WI38 (cell line): ENCODE data around the gene FANCD2OS.
"Not testable (repeated sequence)": the region's sequence is repeated elsewhere in the genome, so short reads cannot be mapped to it uniquely, and the experiment has no call there.

Source experiments
- H3K4me3 ChIP-seq: 2 replicates; pipeline ENCODE4 v1.5.1; 2011; ENCODE audit warnings: low read depth, mild to moderate bottlenecking, control low read depth, low read length
- TF ChIP-seq, protein P1 (sequence below): IDR thresholded peaks from 2 replicates; pipeline ENCODE4 v1.5.1; 2012; ENCODE audit warnings: low read depth, mild to moderate bottlenecking, control low read depth, low read length

FANCD2OS gene

DNA sequence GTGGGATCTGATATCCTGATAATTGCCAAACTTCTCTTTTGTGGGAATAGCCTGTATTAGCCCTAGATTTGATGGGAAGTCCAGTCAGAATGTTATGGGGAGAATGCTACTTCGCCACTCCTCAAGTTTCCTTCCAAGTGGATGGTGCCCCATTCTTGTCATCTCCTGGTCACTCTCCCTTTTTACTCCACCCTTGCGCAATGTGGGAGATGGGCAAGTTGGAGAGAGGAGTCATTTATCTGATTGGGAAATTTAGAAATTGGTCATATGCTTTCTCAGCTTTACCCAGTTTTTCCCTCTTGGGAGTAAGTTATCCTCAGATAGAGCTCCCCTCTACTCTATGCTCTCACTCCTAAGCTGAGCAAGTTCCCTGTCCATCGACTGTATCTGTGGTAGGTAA lies 14.4 kb downstream of the FANCD2OS start:
- no peak overlapping the region for H3K4me3 ChIP-seq
- TF ChIP-seq, protein P1, sequence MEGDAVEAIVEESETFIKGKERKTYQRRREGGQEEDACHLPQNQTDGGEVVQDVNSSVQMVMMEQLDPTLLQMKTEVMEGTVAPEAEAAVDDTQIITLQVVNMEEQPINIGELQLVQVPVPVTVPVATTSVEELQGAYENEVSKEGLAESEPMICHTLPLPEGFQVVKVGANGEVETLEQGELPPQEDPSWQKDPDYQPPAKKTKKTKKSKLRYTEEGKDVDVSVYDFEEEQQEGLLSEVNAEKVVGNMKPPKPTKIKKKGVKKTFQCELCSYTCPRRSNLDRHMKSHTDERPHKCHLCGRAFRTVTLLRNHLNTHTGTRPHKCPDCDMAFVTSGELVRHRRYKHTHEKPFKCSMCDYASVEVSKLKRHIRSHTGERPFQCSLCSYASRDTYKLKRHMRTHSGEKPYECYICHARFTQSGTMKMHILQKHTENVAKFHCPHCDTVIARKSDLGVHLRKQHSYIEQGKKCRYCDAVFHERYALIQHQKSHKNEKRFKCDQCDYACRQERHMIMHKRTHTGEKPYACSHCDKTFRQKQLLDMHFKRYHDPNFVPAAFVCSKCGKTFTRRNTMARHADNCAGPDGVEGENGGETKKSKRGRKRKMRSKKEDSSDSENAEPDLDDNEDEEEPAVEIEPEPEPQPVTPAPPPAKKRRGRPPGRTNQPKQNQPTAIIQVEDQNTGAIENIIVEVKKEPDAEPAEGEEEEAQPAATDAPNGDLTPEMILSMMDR: no peak

DNA sequence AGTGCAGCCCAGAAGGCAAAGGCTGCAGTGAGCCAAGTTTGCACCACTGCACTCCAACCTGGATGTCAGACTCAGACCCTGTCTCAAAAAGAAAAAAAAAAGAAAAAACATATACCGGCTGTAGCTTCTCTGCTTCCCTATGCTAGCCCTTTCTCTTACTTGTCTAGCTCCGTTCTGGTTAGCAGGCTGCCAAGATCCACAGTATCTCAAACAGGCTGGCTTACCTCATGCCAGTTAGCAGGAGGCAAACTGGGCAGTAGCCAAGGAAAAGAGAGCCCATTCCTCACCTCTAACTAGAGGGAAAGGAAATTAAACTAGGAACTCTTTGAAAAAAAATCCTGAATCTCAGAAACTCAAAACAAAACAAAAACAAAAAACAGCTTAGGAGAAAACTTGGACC lies 16.7 kb downstream of the FANCD2OS start:
- not testable (repeated sequence) for H3K4me3 ChIP-seq

DNA sequence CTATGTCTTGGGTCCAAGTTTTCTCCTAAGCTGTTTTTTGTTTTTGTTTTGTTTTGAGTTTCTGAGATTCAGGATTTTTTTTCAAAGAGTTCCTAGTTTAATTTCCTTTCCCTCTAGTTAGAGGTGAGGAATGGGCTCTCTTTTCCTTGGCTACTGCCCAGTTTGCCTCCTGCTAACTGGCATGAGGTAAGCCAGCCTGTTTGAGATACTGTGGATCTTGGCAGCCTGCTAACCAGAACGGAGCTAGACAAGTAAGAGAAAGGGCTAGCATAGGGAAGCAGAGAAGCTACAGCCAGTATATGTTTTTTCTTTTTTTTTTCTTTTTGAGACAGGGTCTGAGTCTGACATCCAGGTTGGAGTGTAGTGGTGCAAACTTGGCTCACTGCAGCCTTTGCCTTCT lies 17.3 kb downstream of the FANCD2OS start:
- not testable (repeated sequence) for H3K4me3 ChIP-seq

DNA sequence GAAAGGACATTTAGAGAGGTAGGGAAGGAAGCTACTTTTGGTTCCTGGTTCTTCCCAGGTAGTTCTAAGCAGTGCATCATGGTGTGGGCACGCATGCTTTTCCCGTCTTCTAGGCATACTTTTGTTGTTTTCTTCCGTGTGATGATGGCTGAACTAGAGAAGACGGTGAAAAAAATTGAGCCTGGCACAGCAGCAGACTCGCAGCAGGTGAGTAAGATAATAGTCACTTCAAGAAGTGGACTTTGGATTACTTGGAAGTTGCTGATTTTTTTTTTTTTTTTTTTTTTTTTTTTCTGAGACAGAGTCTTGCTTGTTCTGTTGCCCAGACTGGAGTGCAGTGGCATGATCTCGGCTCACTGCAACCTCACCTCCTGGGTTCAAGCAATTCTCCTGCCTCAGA lies 17.9 kb downstream of the FANCD2OS start:
- TF ChIP-seq, protein P1: no peak

DNA sequence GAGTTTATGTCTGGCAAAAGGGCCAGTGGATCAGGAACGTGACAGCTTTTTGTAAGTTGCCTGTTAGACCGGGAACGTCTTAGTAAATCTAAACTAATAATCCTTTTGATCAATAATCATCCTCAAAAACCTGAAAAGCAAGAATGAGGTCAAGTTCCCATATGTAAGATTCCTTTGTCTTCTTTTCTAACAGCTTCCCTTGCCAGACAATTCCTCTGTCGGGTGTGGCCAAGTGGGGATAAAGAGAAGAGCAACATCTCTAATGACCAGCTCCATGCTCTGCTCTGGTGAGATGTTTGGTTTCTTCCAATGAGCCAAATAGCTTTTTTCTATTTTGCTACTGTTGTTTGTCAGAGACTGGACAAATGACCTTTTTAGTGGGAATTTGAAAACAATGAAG lies 19.8 kb downstream of the FANCD2OS start:
- no peak overlapping the region for H3K4me3 ChIP-seq
- TF ChIP-seq, protein P1: no peak

More for the DNA sequence above, 17.9 kb downstream of the FANCD2OS start:
- H3K4me3 ChIP-seq: no peak overlapping the region

DNA sequence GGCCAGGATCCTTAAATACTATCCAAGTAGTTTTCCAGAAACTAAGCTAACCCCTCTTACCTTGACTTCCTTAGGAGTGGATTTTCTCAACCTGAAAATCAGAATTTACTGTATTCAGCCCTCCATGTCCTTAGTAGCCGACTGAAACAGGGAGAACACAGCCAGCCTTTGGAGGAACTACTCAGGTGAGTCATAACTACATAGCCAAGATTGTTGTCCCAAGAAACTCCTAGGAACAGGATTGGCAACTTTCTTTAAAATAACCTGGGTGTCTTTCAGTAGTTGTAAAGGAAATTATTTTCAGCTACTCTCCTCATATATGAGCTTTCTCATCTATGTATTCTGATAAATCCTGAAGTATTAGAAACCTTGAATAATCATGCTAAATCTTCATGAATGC lies 22.3 kb downstream of the FANCD2OS start:
- H3K4me3 ChIP-seq: no peak overlapping the region
- TF ChIP-seq, protein P1: no peak

DNA sequence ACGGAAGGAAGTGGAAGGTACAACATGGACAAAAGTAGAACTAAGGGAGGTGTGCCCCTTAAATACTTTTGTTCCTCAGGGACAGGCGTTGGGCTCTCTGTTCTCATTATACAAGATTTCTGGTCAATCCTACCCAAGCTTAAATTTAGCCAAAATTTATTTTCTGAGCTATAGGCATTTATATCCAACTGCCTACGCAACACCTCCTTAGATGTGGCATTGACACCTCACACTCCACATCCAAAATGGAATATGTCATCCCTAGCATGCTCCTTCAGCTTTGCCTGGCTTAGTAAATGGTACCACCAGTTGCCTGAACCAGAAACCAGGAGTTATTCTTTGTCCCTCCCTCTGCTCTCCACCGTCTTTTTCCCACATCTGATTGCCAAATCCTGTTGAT lies 26.2 kb downstream of the FANCD2OS start:
- H3K4me3 ChIP-seq: no peak overlapping the region
- TF ChIP-seq, protein P1: no peak

DNA sequence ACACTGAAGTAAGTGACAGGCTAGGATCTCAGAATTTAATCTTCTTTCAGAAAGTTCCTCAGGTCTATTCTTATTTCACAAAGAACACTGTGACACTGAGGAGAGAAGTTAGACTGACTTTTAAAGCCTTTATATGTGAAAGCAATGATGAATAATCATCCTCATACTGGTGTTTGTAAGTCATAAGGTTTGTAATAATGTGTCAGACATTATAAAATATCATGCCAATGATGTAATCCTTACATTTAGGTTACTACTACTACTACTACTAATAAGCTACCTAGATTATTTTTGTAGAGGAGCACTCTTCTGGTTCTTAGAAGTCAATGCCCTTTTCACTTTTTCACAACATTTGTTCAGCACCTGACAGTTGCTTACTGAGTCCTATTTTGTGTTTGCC lies 33.4 kb downstream of the FANCD2OS start:
- TF ChIP-seq, protein P1: no peak
- H3K4me3 ChIP-seq: no peak overlapping the region

DNA sequence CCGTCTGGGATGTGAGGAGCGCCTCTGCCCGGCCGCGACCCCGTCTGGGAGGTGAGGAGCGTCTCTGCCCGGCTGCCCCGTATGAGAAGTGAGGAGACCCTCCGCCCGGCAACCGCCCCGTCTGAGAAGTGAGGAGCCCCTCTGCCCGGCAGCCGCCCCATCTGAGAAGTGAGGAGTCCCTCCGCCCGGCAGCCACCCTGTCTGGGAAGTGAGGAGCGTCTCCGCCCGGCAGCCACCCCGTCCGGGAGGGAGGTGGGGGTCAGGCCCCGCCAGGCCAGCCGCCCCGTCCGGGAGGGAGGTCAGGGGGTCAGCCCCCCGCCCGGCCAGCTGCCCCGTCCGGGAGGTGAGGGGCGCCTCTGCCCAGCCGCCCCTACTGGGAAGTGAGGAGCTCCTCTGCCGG lies 38.0 kb downstream of the FANCD2OS start:
- not testable (repeated sequence) for H3K4me3 ChIP-seq
